Endothelial cell (in vitro differentiated cells): ENCODE data around the gene CLHC1. TPM values are rescaled to one million over a fixed set of nuclear protein-coding genes. Genes with fewer than 3 reads are reported as not detected.

Source experiments
- DNase-seq: peaks from one replicate; pipeline ENCODE4 v3.0.0; 2021; ENCODE audit warnings: low spot score
- H3K27ac Mint-ChIP-seq: one replicate; pipeline ENCODE4 v1.8.0; 2021; ENCODE audit warnings: mixed read lengths, inconsistent platforms; ENCODE audit not compliant: unreplicated experiment
- H3K27me3 Mint-ChIP-seq: one replicate; pipeline ENCODE4 v1.8.0; 2021; ENCODE audit warnings: mild to moderate bottlenecking, moderate library complexity, mixed read lengths, inconsistent platforms; ENCODE audit not compliant: unreplicated experiment
- H3K36me3 Mint-ChIP-seq: one replicate; pipeline ENCODE4 v1.8.0; 2021; ENCODE audit warnings: mild to moderate bottlenecking, low read depth, mixed read lengths, inconsistent platforms; ENCODE audit not compliant: unreplicated experiment
- H3K4me1 Mint-ChIP-seq: one replicate; pipeline ENCODE4 v1.8.0; 2021; ENCODE audit warnings: mild to moderate bottlenecking, mixed read lengths, inconsistent platforms; ENCODE audit not compliant: unreplicated experiment
- H3K4me3 Mint-ChIP-seq: one replicate; pipeline ENCODE4 v1.8.0; 2021; ENCODE audit warnings: mild to moderate bottlenecking, mixed read lengths, inconsistent platforms; ENCODE audit not compliant: unreplicated experiment
- H3K9me3 Mint-ChIP-seq: one replicate; pipeline ENCODE4 v1.8.0; 2021; ENCODE audit warnings: mixed read lengths, inconsistent platforms; ENCODE audit not compliant: unreplicated experiment
- total RNA-seq: library from RNA; stranded (reverse); fragmentation: NEBNext Ultra II Directional; extraction: Animal tissue kit (Norgen Biotek cat#: 25700); gene quantifications from one replicate; pipeline ENCODE4 v1.2.1, GENCODE V29; 2021; ENCODE audit not compliant: unreplicated experiment
- TF ChIP-seq, protein P1 (sequence below): fragments of 200-600 bp; sonication (generic); IDR thresholded peaks from one replicate; pipeline ENCODE4 v1.5.0; 2021; ENCODE audit warnings: antibody characterized with exemption; ENCODE audit not compliant: unreplicated experiment

Gene CLHC1
- total RNA-seq, 1 donor from 2014 or later, result 20.2 TPM

DNA sequence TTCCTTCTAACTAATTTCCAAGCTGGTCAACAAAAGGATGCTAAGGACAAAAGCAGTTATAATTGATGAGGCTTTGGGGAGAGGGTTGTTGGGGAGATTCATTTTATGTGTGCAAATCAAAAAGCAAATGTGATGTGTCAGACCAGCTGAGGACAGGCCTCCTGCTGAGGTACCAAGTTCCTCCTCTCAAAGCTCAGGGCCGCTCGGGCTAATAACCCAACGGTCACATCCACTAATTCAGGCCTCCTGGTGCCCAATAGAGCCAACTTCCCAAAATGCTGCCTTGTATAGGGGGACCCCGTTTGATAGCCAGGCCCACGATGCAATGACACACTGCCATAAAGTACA lies 93.2 kb downstream of the CLHC1 start:
- peaks cover 6% of the 10 kb centered on the region for H3K27me3 Mint-ChIP-seq
- DNase-seq, result no peak
- H3K4me3 Mint-ChIP-seq, result no peak overlapping the region
- H3K9me3 Mint-ChIP-seq, result no peaks in the 10 kb centered on the region
- H3K4me1 Mint-ChIP-seq, result peaks cover 44% of the 10 kb centered on the region
- TF ChIP-seq, protein P1, sequence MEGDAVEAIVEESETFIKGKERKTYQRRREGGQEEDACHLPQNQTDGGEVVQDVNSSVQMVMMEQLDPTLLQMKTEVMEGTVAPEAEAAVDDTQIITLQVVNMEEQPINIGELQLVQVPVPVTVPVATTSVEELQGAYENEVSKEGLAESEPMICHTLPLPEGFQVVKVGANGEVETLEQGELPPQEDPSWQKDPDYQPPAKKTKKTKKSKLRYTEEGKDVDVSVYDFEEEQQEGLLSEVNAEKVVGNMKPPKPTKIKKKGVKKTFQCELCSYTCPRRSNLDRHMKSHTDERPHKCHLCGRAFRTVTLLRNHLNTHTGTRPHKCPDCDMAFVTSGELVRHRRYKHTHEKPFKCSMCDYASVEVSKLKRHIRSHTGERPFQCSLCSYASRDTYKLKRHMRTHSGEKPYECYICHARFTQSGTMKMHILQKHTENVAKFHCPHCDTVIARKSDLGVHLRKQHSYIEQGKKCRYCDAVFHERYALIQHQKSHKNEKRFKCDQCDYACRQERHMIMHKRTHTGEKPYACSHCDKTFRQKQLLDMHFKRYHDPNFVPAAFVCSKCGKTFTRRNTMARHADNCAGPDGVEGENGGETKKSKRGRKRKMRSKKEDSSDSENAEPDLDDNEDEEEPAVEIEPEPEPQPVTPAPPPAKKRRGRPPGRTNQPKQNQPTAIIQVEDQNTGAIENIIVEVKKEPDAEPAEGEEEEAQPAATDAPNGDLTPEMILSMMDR, result no peak
- H3K36me3 Mint-ChIP-seq, result no peaks in the 10 kb centered on the region
- H3K27ac Mint-ChIP-seq, result no peak overlapping the region

GRCh38 chr2:55138014-55138881 lies 93.8 kb downstream of the CLHC1 start:
- DNase-seq, result no peak
- no peak overlapping the region for H3K27ac Mint-ChIP-seq
- H3K36me3 Mint-ChIP-seq, result no peaks in the 10 kb centered on the region
- H3K27me3 Mint-ChIP-seq, result peaks cover 8% of the 10 kb centered on the region
- no peak overlapping the region for H3K4me3 Mint-ChIP-seq
- TF ChIP-seq, protein P1, result no peak
- H3K9me3 Mint-ChIP-seq, result no peaks in the 10 kb centered on the region
- peaks cover 44% of the 10 kb centered on the region for H3K4me1 Mint-ChIP-seq

- DNase-seq, result no peak
- Mint-ChIP-seq H3K4me1 (peaks cover 43% of the 10 kb centered on the region), H3K36me3 (no peaks in the 10 kb centered on the region), H3K27me3 (peaks cover 8% of the 10 kb centered on the region), H3K27ac (peak overlapping the region; percentile 33), H3K9me3 (no peaks in the 10 kb centered on the region), H3K4me3 (no peak overlapping the region)
- TF ChIP-seq, protein P1, result no peak
Measured at GRCh38 chr2:55137024-55137958, 94.8 kb downstream of the CLHC1 start.

DNA sequence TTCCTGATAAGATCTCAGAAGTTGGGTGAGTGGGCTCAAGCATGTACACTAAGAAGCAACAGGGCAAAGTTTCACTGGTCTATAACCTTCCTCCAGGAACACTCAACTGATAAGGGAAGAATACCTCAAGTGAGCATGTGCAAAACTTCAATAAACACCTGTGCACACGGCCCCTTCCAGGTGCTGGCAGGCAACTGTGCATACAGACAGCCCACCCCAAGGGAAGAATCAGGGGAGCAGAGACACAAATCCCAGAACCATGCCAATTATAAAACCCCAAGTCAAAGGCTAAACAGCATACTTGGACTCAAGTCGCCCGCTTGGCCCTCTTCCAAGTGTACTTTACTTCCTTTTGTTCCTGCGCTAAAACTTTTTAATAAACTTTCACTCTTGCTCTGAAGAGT lies 96.0 kb downstream of the CLHC1 start:
- DNase-seq, result no peak
- Mint-ChIP-seq H3K4me1 (peaks cover 35% of the 10 kb centered on the region), H3K36me3 (no peaks in the 10 kb centered on the region), H3K4me3 (no peak overlapping the region), H3K9me3 (no peaks in the 10 kb centered on the region), H3K27ac (no peak overlapping the region), H3K27me3 (peaks cover 6% of the 10 kb centered on the region)
- TF ChIP-seq, protein P1, result no peak

GRCh38 chr2:55135491-55135890 lies 96.6 kb downstream of the CLHC1 start:
- no peak for DNase-seq
- TF ChIP-seq, protein P1, result no peak
- H3K9me3 Mint-ChIP-seq, result no peaks in the 10 kb centered on the region
- peaks cover 6% of the 10 kb centered on the region for H3K27me3 Mint-ChIP-seq
- H3K4me3 Mint-ChIP-seq, result no peak overlapping the region
- peaks cover 29% of the 10 kb centered on the region for H3K4me1 Mint-ChIP-seq
- no peaks in the 10 kb centered on the region for H3K36me3 Mint-ChIP-seq
- no peak overlapping the region for H3K27ac Mint-ChIP-seq
